D721Med (cell line): ENCODE results near the gene CPEB4.

ENCODE experiments used
- DNase-seq: peaks from one replicate; pipeline ENCODE4 v3.0.0; 2011; ENCODE audit warnings: low spot score; ENCODE audit not compliant: insufficient read length
- FAIRE-seq: peaks from 2 replicates; lab custom pipeline; 2011; peaks lifted over from hg19 to GRCh38; lab: Jason Lieb, UNC
- CTCF ChIP-seq: IDR thresholded peaks from 2 replicates; pipeline ENCODE4 v1.5.1; 2012; ENCODE audit warnings: mild to moderate bottlenecking, control low read depth; ENCODE audit not compliant: insufficient read depth; ENCODE audit errors: missing control alignments

The CPEB4 gene

GRCh38 chr5:173974688-173975239 lies 86.6 kb downstream of the CPEB4 start:
- DNase-seq (no peak), FAIRE-seq (no peak)
- no peak for TF ChIP-seq CTCF

- DNase-seq (no peak), FAIRE-seq (no peak)
- TF ChIP-seq CTCF, result no peak
Measured at GRCh38 chr5:173981185-173981761, 93.1 kb downstream of the CPEB4 start.

- FAIRE-seq, result no peak
- peak; percentile 45 for TF ChIP-seq CTCF
- no peak for DNase-seq
Measured at GRCh38 chr5:173984218-173984617, 96.1 kb downstream of the CPEB4 start.

GRCh38 chr5:173988554-173989431 lies 100.6 kb downstream of the CPEB4 start, which contains the start of gene C5orf47:
Gene C5orf47, plus strand, starts transcription at chr5:173989170. Its CDS starts 94 bp downstream, at chr5:173989264.
- DNase-seq (no peak), FAIRE-seq (no peak)
- TF ChIP-seq CTCF, result no peak

GRCh38 chr5:173989432-173990082 lies 101.4 kb downstream of the CPEB4 start:
- no peak for TF ChIP-seq CTCF
- DNase-seq (no peak), FAIRE-seq (no peak)

- FAIRE-seq (no peak), DNase-seq (no peak)
- TF ChIP-seq CTCF, result no peak
Measured at GRCh38 chr5:173997331-173997730, 109.2 kb downstream of the CPEB4 start.
